Neural progenitor cell (in vitro differentiated cells): ENCODE results near the gene NUDT5. TPM values are rescaled to one million over a fixed set of nuclear protein-coding genes. Genes with fewer than 3 reads are reported as not detected.

Experiments used
- DNase-seq: peaks from one replicate; pipeline ENCODE4 v3.0.0-alpha.2; 2016; ENCODE audit warnings: low spot score
- H2AFZ ChIP-seq: fragments of 200-600 bp; sonication (generic); replicated peaks from 2 replicates; pipeline ENCODE4 v1.6.1; 2016; ENCODE audit warnings: antibody characterized with exemption
- H3F3A ChIP-seq: fragments of 200-600 bp; sonication (generic); 2 replicates; pipeline ENCODE4 v1.6.1; 2016; ENCODE audit warnings: antibody characterized with exemption, low read depth
- H3K27ac ChIP-seq: fragments of 200-600 bp; sonication (generic); 2 replicates; pipeline ENCODE4 v1.5.1; 2016; ENCODE audit warnings: mild to moderate bottlenecking
- H3K27me3 ChIP-seq: fragments of 200-600 bp; sonication (generic); 2 replicates; pipeline ENCODE4 v1.6.1; 2016; ENCODE audit warnings: mild to moderate bottlenecking, moderate library complexity
- H3K36me3 ChIP-seq: fragments of 200-600 bp; sonication (generic); 2 replicates; pipeline ENCODE4 v1.5.1; 2016
- H3K4me1 ChIP-seq: fragments of 200-600 bp; sonication (generic); 2 replicates; pipeline ENCODE4 v1.6.1; 2016; ENCODE audit warnings: mixed run types
- H3K4me2 ChIP-seq: fragments of 200-600 bp; sonication (generic); 2 replicates; pipeline ENCODE4 v1.6.1; 2016
- H3K4me3 ChIP-seq: fragments of 200-600 bp; sonication (generic); 2 replicates; pipeline ENCODE4 v1.5.1; 2016
- H3K79me2 ChIP-seq: fragments of 200-600 bp; sonication (generic); 2 replicates; pipeline ENCODE4 v1.6.1; 2016; ENCODE audit warnings: low read depth
- H3K9ac ChIP-seq: fragments of 200-600 bp; sonication (generic); 2 replicates; pipeline ENCODE4 v1.6.1; 2016
- H3K9me3 ChIP-seq: fragments of 200-600 bp; sonication (generic); 2 replicates; pipeline ENCODE4 v1.5.1; 2016; ENCODE audit warnings: low read depth
- H4K20me1 ChIP-seq: fragments of 200-600 bp; sonication (generic); 2 replicates; pipeline ENCODE4 v1.6.1; 2016; ENCODE audit warnings: low read depth
- H3K27ac Mint-ChIP-seq: 3 replicates; pipeline ENCODE4 v1.8.0; 2021; ENCODE audit warnings: mixed read lengths
- H3K27me3 Mint-ChIP-seq: 2 replicates; pipeline ENCODE4 v1.8.0; 2022; ENCODE audit warnings: low read depth, mild to moderate bottlenecking, inconsistent platforms, moderate library complexity, mixed read lengths; ENCODE audit not compliant: insufficient read depth
- H3K36me3 Mint-ChIP-seq: 3 replicates; pipeline ENCODE4 v1.8.0; 2021; ENCODE audit warnings: mixed read lengths
- H3K4me1 Mint-ChIP-seq: 3 replicates; pipeline ENCODE4 v1.8.0; 2021; ENCODE audit warnings: mixed read lengths
- H3K4me3 Mint-ChIP-seq: 3 replicates; pipeline ENCODE4 v1.8.0; 2021; ENCODE audit warnings: mild to moderate bottlenecking, moderate library complexity, mixed read lengths
- H3K9me3 Mint-ChIP-seq: 3 replicates; pipeline ENCODE4 v1.8.0; 2020; ENCODE audit warnings: mixed read lengths
- EZH2 ChIP-seq: fragments of 200-600 bp; sonication (generic); IDR thresholded peaks from 2 replicates; pipeline ENCODE4 v1.6.1; 2017; ENCODE audit warnings: antibody characterized with exemption, mild to moderate bottlenecking, moderate library complexity
- EZH2phosphoT487 ChIP-seq: fragments of 200-600 bp; sonication (generic); IDR thresholded peaks from 2 replicates; pipeline ENCODE4 v1.6.1; 2017; ENCODE audit warnings: antibody characterized with exemption
- total RNA-seq: library from RNA; depleted of rRNA; stranded (reverse); fragments of >200 nt; gene quantifications from 2 replicates; pipeline ENCODE4 v1.2.3, GENCODE V29; 2015; ENCODE audit warnings: low replicate concordance
- TF ChIP-seq, protein P1 (sequence below): fragments of 200-600 bp; sonication (generic); IDR thresholded peaks from 2 replicates; pipeline ENCODE4 v1.5.1; 2017; ENCODE audit warnings: antibody characterized with exemption, mild to moderate bottlenecking

The NUDT5 gene
- total RNA-seq, 1 donor from 2014 or later: 85.0 TPM

DNA sequence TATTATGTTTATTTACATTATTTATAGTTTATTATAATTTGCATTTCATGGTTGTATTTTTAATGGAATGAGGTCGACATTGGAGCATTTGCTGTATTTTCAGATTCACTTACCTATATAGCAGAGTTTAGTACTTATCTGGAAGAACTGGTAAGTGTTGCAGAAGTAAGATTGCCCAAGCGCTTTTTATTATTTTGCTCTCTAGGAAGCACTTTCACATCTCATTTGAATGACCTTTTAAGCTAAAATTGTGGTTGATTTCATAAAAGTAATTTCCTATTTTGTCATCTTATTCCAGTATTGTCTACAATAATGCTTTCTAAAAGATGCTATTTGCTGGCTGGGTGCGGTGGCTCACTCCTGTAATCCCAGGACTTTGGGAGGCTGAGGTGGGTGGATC, 37.6 kb downstream of the NUDT5 start:
- Mint-ChIP-seq H3K4me3 (no peak overlapping the region), H3K27ac (no peak overlapping the region), H3K27me3 (no peaks in the 10 kb centered on the region), H3K9me3 (no peaks in the 10 kb centered on the region), H3K4me1 (no peaks in the 10 kb centered on the region), H3K36me3 (peaks cover 27% of the 10 kb centered on the region)
- DNase-seq: no peak
- no peak overlapping the region for H3K4me3 ChIP-seq
- H3K4me1 ChIP-seq: no peaks in the 10 kb centered on the region
- no peaks in the 10 kb centered on the region for H4K20me1 ChIP-seq
- H3K4me2 ChIP-seq: no peak overlapping the region
- no peak overlapping the region for H2AFZ ChIP-seq
- H3K79me2 ChIP-seq: no peaks in the 10 kb centered on the region
- H3K27me3 ChIP-seq: no peaks in the 10 kb centered on the region
- H3K27ac ChIP-seq: no peak overlapping the region
- H3K9ac ChIP-seq: no peak overlapping the region
- H3K36me3 ChIP-seq: peaks cover 10% of the 10 kb centered on the region
- TF ChIP-seq, protein P1, sequence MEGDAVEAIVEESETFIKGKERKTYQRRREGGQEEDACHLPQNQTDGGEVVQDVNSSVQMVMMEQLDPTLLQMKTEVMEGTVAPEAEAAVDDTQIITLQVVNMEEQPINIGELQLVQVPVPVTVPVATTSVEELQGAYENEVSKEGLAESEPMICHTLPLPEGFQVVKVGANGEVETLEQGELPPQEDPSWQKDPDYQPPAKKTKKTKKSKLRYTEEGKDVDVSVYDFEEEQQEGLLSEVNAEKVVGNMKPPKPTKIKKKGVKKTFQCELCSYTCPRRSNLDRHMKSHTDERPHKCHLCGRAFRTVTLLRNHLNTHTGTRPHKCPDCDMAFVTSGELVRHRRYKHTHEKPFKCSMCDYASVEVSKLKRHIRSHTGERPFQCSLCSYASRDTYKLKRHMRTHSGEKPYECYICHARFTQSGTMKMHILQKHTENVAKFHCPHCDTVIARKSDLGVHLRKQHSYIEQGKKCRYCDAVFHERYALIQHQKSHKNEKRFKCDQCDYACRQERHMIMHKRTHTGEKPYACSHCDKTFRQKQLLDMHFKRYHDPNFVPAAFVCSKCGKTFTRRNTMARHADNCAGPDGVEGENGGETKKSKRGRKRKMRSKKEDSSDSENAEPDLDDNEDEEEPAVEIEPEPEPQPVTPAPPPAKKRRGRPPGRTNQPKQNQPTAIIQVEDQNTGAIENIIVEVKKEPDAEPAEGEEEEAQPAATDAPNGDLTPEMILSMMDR: no peak
- TF ChIP-seq EZH2phosphoT487 (no peak), EZH2 (no peak)
- no peaks in the 10 kb centered on the region for H3K9me3 ChIP-seq
- no peaks in the 10 kb centered on the region for H3F3A ChIP-seq

DNA sequence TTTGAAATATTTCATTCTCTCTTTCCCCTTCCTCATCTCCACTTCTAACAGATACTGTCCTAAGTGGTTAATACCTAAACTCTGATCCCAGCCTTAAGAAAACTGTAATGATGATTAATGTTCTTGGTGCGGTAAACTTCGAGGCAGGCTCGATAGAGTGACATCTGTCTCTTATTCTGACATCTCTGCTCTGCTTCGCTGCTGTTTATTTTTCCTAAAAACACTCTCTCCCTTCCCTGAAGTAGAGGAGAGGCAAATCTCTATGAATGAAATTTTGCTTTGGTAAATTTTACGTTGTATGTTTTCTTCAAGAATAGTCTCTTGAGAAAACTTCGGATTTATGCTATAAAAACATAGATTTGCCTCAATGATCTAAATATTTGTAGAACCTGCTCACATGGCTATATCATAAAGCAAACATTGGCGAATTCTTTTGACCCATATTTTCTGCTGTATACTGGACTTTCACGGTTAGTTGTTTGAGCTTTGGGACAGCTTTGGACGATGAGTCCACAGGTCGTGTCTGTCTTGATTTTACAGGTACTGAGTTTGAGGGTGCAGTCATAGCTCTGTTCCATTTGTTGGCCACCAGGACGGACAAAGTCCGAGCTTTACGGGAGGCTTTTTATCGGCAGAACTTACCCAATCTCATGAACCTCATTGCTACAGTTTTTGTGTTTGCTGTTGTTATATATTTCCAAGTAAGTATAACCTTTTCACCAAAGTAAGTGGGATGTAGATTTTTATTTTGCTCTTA, 39.1 kb downstream of the NUDT5 start:
- H3K4me1 Mint-ChIP-seq: no peaks in the 10 kb centered on the region

DNA sequence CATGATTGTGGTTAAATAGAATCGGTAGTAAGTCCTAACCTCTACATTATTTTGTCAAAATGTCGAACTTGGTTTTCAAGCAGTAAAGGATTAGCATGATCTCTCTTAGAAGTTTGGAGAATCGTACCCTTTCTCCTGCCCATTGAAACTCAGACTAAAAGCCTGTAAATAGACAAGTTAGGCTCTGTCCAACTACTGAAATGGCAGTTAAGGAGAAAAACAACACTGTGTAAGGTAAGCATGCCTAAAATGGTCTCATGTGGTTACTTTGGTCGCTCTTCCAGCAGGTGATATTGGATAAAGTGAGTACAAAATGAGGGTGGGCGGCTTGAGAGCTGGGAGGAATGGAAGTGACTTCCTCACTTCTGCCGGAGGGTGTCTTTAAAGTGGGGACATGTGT, 41.2 kb downstream of the NUDT5 start:
- H3K27ac Mint-ChIP-seq: peak overlapping the region; percentile 12
- Histone ChIP-seq H3K4me1 (no peaks in the 10 kb centered on the region), H4K20me1 (no peaks in the 10 kb centered on the region), H3K79me2 (no peaks in the 10 kb centered on the region), H3K36me3 (peaks cover 8% of the 10 kb centered on the region), H3K9me3 (no peaks in the 10 kb centered on the region), H2AFZ (no peak overlapping the region), H3K9ac (no peak overlapping the region), H3K4me2 (no peak overlapping the region), H3F3A (no peaks in the 10 kb centered on the region), H3K27ac (no peak overlapping the region), H3K27me3 (no peaks in the 10 kb centered on the region), H3K4me3 (no peak overlapping the region)
- TF ChIP-seq EZH2phosphoT487: no peak
- TF ChIP-seq EZH2: no peak
- TF ChIP-seq, protein P1: no peak
- no peak for DNase-seq
- H3K4me1 Mint-ChIP-seq: no peaks in the 10 kb centered on the region
- no peaks in the 10 kb centered on the region for H3K27me3 Mint-ChIP-seq
- peaks cover 15% of the 10 kb centered on the region for H3K36me3 Mint-ChIP-seq
- no peaks in the 10 kb centered on the region for H3K9me3 Mint-ChIP-seq
- H3K4me3 Mint-ChIP-seq: no peak overlapping the region

More for the DNA sequence above, 39.1 kb downstream of the NUDT5 start:
- no peaks in the 10 kb centered on the region for H3K27me3 Mint-ChIP-seq
- TF ChIP-seq EZH2phosphoT487: no peak
- TF ChIP-seq, protein P1: no peak
- no peak for TF ChIP-seq EZH2
- no peaks in the 10 kb centered on the region for H4K20me1 ChIP-seq
- H3F3A ChIP-seq: no peaks in the 10 kb centered on the region
- peaks cover 10% of the 10 kb centered on the region for H3K36me3 ChIP-seq
- no peaks in the 10 kb centered on the region for H3K4me1 ChIP-seq
- no peak overlapping the region for H3K9ac ChIP-seq
- H3K4me2 ChIP-seq: no peak overlapping the region
- no peak overlapping the region for H3K4me3 ChIP-seq
- H3K9me3 Mint-ChIP-seq: no peaks in the 10 kb centered on the region
- peaks cover 17% of the 10 kb centered on the region for H3K36me3 Mint-ChIP-seq
- H3K79me2 ChIP-seq: no peaks in the 10 kb centered on the region
- H3K27ac Mint-ChIP-seq: no peak overlapping the region
- no peaks in the 10 kb centered on the region for H3K27me3 ChIP-seq
- no peaks in the 10 kb centered on the region for H3K9me3 ChIP-seq
- H3K4me3 Mint-ChIP-seq: no peak overlapping the region
- DNase-seq: no peak
- H3K27ac ChIP-seq: no peak overlapping the region
- H2AFZ ChIP-seq: no peak overlapping the region
